ENCODE results near the gene UXS1.

Gene UXS1

DNA sequence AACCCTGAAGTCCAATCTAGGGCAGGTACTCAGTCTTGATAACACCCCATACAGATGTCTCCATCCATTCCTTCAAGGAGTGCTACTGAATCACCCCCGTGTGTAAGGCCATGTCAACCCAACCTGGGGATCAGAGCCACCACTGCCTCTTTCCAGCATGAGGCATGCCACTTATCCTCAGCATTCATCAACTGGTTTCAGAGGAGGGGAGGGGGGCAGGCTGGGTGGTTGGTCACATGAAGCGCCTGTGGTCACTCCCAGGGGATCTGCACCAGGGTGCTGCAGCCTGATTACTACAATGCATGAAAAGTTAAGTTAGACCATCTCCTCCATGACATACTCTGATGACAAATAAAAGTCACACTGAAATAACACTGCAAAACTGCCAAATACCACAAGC is 65.0 kb downstream of the UXS1 start:
- FAIRE-seq: no peak

DNA sequence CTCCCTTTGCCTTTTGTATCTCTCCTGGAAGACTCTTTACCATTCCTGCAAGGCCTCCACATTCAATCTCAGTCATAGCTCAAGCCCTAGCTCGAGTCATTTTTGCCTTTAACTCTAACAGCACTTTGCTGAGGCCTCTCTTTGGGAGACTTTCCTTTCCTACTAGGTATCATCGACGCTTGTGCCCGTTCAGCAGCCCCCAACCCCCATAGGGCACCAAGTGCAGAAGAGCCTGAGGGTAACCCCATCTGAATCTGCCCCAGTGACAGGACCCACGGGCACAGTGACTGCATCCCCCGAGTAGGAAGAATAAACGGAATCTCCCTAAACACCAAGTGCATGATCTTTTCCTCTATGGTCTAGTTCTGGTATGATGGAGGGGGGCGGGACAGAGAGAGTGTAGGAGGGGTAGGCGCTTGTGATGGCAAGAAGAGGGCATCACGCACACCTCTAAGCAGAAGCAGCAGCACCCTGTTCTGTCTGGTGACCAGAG is 66.3 kb downstream of the UXS1 start:
- FAIRE-seq: no peak

DNA sequence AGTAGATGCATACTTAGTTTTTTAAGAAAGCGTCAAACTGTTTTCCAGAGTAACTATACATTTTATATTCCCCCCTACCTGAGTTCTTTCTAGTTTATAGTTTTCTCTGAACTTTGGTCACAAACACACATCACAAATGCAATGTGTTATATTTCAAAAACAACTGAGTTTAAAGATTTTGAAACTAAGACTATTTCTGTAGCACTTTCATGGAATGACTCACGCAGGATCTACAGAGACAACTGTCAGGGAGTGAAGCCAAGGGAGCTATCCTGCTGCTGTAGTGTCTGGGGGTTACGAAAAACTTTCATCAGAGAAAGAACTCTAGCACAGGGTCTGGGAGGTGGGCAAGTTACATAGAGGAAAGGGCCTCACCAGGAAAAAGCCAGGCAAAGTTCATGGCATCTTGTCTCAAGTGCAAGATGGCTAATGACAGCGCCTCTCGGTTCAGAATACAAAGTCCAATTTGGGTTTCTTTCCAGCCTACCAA is 66.8 kb downstream of the UXS1 start:
- FAIRE-seq: no peak

DNA sequence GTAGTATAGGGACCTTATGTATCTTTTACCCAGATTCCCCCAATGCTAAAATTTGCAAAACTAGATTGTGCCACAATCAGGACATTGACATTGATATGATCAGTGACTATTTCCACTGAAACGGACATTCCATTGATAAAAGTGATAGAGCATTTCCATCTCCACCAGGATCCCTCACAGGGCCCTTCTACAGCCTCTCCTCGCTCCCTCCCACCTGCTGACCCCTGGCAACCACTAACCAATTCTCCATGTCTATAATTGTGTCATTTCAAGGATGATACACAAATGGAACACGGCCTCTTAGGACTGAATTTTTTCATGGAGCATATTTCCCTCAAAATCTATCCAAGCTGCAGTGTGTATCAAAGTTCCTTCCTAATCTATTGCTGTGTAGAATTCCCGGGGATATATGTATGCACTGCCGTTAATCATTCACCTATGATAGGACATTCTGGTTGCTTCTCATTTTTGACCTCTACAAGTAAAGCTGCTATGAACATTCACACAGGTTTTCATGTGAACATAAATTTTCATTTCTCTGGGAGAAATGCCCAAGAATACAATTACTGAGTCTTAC is 67.3 kb downstream of the UXS1 start:
- no peak for FAIRE-seq

DNA sequence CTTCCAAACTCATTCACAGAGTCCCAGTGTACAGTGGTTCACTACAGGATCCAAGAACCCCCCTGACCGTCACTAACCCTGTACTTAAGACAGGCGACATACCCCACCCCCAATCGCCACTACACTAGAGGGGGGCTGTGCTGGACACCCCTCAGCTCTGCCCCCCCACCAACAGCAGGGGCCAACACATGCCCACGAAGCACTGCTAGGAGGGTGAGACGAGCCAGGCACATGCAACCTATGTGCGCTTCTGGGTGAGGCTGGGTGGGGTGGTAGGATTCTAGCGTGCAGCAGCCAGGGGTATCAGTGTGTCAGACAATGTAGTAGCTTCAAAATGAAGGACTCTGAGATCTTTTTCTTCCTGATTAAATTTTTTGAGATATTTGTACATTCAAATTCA is 67.8 kb downstream of the UXS1 start:
- no peak for FAIRE-seq

DNA sequence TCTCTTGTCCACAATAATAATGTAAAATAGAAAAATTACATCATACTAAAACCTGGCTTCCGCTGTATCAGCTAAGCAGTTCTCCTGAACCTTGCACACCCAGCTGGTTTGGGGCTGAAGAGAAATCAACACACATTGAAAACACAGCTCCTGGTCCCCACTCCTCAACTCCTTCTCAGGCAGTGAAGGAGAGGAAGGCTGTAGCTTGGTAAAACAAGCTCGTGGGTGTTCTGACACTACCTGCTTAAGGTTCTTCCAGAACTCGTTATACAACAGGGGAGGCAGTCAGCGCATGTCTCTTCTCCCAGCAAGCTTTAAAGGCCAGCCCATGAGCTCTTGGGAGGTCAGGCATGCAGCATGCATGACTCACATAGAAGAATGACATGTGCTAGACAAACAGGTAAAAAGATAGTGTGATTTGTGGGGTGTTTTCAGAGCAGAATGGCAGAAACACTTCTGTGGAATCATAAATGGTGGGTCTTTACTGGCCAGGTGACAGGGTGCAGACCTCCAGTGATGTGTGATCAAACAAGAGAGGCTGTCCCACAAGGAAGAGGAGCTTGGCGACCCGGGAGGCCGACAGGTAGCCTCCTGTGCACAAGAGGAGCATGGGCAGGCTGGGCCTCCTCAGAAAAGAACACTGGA is 69.1 kb downstream of the UXS1 start:
- FAIRE-seq: no peak

DNA sequence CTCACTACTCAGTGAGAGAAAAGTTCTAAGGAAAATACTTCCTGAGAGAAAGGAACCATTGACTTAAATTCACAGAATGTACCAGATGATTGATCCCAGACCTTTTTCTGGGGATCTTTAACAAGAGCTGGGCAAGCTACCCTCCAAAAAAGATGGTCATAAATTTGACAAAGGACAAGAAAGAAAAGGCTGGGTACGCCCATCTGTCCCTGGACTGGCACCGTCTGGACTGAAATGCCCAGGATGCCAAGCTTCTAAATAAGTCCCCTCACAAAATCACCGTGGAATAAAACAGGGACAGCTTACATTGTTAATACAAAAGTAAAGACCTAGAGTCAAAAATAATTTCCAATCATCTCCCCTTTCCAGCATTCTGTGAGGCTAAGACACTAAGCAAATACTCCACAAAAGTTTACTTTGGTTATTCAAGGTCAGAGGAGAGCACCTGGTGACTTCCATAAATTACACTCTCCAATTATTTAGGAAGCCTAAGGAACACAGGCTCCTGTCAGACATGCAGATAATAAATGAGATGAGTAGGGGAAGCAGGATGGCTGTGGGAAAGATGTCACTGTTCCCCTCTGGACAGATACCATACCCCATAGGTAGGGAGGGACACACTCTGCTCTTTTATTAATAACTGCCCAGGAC is 69.9 kb downstream of the UXS1 start:
- FAIRE-seq: no peak

GRCh38 chr2:106122157-106122556 is 71.9 kb downstream of the UXS1 start:
- no peak for FAIRE-seq

DNA sequence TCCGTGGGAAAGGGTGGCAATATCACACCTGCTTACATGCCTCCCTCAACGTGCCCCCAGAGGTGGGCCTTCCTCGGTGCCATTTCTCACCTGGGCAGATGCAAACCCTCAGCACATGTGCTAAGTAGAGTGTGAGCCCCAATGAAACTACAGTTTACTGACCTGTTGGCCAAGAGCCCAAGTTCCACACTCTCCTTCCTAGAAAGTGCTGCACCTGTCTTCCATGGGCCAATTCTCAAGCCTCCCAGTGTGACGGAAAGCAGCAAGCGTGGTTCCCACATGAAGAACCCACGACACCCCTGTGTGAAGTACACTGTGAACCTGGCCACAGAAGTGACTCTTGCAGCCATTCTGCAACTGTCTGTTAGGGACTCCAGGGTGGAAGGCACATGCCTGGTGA is 73.7 kb downstream of the UXS1 start:
- FAIRE-seq: no peak

- FAIRE-seq: no peak
Observed at GRCh38 chr2:106119074-106119473, 75.0 kb downstream of the UXS1 start.

DNA sequence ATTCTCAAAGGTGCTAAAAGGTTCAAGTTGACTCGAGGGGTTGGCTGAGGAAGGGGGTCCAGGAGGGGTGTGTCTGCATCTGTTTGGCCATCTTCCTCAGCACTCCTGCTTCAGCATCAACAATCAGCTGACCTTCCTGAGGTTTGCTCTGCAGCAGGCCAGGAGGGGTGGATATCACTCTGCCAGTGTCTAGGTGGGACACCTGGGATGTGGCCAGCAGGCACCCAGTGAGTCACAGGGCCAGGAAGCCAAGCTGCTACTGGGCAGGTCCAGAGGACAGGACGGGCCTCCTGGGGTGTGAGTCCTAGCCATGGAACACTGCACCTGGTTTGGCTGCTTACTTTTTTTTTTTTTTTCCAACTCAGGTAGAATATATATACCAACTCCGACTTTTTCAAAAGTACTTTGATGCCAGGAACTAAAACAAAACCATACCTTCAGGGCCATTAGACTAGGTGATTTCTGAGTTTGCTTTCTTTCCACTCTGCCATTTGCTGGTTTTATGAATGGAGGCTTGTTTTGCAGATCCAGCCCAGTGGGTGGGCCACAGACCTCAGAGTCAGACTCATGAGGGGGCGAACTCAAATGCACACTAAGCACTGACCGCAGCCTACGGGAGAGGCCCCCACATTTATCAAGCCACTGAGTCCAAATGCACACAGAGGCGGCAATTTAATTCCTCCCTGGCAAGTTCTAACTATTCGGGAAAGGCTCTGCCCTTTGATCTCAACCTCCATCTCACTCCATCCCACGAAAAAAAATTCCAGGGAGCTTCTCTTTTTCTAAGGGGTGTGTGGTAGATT is 76.0 kb downstream of the UXS1 start:
- no peak for FAIRE-seq

GRCh38 chr2:106117347-106117746 is 76.8 kb downstream of the UXS1 start:
- FAIRE-seq: no peak

GRCh38 chr2:106116248-106116647 is 77.9 kb downstream of the UXS1 start:
- no peak for FAIRE-seq

- no peak for FAIRE-seq
Observed at GRCh38 chr2:106115665-106116064, 78.4 kb downstream of the UXS1 start.

DNA sequence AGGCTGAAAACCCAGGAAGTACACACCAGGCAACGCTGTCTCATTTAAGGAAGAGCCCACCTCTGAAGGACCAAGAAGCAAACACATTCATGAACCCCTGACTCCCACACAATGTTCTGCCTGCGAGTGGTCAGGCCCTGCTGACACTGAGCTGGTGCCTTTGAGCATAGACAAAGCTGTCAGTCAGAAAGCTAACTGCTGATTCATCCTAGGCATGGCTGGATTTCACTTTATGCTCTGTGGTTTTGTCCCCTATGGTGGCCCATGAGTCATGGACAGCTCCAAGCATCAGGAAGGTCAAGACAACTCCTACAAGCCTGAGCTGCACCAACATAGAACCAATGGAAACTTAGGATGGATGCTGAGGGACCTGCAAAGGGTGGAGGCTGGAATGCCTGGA is 78.9 kb downstream of the UXS1 start:
- no peak for FAIRE-seq

GRCh38 chr2:106114166-106114565 is 79.9 kb downstream of the UXS1 start:
- no peak for FAIRE-seq

GRCh38 chr2:106113361-106113966 is 80.6 kb downstream of the UXS1 start:
- no peak for FAIRE-seq

- no peak for FAIRE-seq
Observed at GRCh38 chr2:106111882-106112571, 82.1 kb downstream of the UXS1 start.

GRCh38 chr2:106109675-106110424 is 84.3 kb downstream of the UXS1 start:
- FAIRE-seq: no peak

- no peak for FAIRE-seq
Observed at GRCh38 chr2:106108791-106109190, 85.3 kb downstream of the UXS1 start.

GRCh38 chr2:106108351-106108750 is 85.8 kb downstream of the UXS1 start:
- FAIRE-seq: no peak

All from TTC549 (cell line).